GM23338 (cell line): ENCODE measurements around the gene KCTD12. TPM values are rescaled to one million over a fixed set of nuclear protein-coding genes. Genes with fewer than 3 reads are reported as not detected.

ENCODE experiments used
- ATAC-seq: fragments of 200-7000 bp; cut with Tn5 transposase; 3 replicates; pipeline ENCODE4 v1.9.1; 2020
- DNase-seq: peaks from one replicate; pipeline ENCODE4 v3.0.0-alpha.2; 2015; ENCODE audit warnings: low spot score
- H2AFZ ChIP-seq: fragments of 200-600 bp; sonication (generic); 2 replicates; pipeline ENCODE4 v1.8.0; 2016; ENCODE audit warnings: antibody characterized with exemption, mild to moderate bottlenecking, moderate library complexity
- H3F3A ChIP-seq: fragments of 200-600 bp; sonication (generic); replicated peaks from 2 replicates; pipeline ENCODE4 v1.8.0; 2017; ENCODE audit warnings: antibody characterized with exemption, mixed run types, low read depth
- H3K27ac ChIP-seq: fragments of 200-600 bp; sonication (generic); 2 replicates; pipeline ENCODE4 v1.6.1; 2016; ENCODE audit warnings: low read depth
- H3K27me3 ChIP-seq: fragments of 200-600 bp; sonication (generic); 2 replicates; pipeline ENCODE4 v1.8.0; 2016; ENCODE audit warnings: mild to moderate bottlenecking, mixed run types, moderate library complexity; ENCODE audit not compliant: insufficient read depth
- H3K36me3 ChIP-seq: fragments of 200-600 bp; sonication (generic); 2 replicates; pipeline ENCODE4 v1.8.0; 2016; ENCODE audit warnings: mild to moderate bottlenecking; ENCODE audit not compliant: insufficient read depth
- H3K4me1 ChIP-seq: fragments of 200-600 bp; sonication (generic); 2 replicates; pipeline ENCODE4 v1.8.0; 2016; ENCODE audit warnings: mild to moderate bottlenecking, moderate library complexity; ENCODE audit not compliant: insufficient read depth
- H3K4me2 ChIP-seq: fragments of 200-600 bp; sonication (generic); 2 replicates; pipeline ENCODE4 v1.7.1; 2017; ENCODE audit warnings: mixed run types
- H3K4me3 ChIP-seq: fragments of 200-600 bp; sonication (generic); 2 replicates; pipeline ENCODE4 v1.6.1; 2016; ENCODE audit warnings: mixed run types
- H3K79me2 ChIP-seq: fragments of 200-600 bp; sonication (generic); replicated peaks from 2 replicates; pipeline ENCODE4 v1.8.0; 2017; ENCODE audit warnings: mild to moderate bottlenecking; ENCODE audit not compliant: insufficient read depth
- H3K9me2 ChIP-seq: fragments of 200-600 bp; sonication (generic); 2 replicates; pipeline ENCODE4 v1.8.0; 2017; ENCODE audit not compliant: insufficient read depth
- H4K20me1 ChIP-seq: fragments of 200-600 bp; sonication (generic); replicated peaks from 2 replicates; pipeline ENCODE4 v1.8.0; 2017; ENCODE audit warnings: mild to moderate bottlenecking; ENCODE audit not compliant: insufficient read depth
- H3K27ac Mint-ChIP-seq: 2 replicates; pipeline ENCODE4 v1.8.0; 2020; ENCODE audit warnings: inconsistent platforms, mild to moderate bottlenecking, moderate library complexity, mixed read lengths
- H3K27me3 Mint-ChIP-seq: 3 replicates; pipeline ENCODE4 v1.8.0; 2022; ENCODE audit warnings: low read depth, mild to moderate bottlenecking, moderate library complexity, mixed read lengths, inconsistent platforms; ENCODE audit not compliant: insufficient read depth, poor library complexity
- H3K36me3 Mint-ChIP-seq: 3 replicates; pipeline ENCODE4 v1.8.0; 2021; ENCODE audit warnings: low read depth, mild to moderate bottlenecking, inconsistent platforms, moderate library complexity, mixed read lengths
- H3K4me1 Mint-ChIP-seq: 3 replicates; pipeline ENCODE4 v1.8.0; 2020; ENCODE audit warnings: mild to moderate bottlenecking, inconsistent platforms, mixed read lengths
- H3K4me3 Mint-ChIP-seq: 3 replicates; pipeline ENCODE4 v1.8.0; 2021; ENCODE audit warnings: moderate library complexity, mild to moderate bottlenecking, inconsistent platforms, mixed read lengths
- H3K9me3 Mint-ChIP-seq: 3 replicates; pipeline ENCODE4 v1.8.0; 2020; ENCODE audit warnings: moderate library complexity, mild to moderate bottlenecking, inconsistent platforms, mixed read lengths
- CREB1 ChIP-seq: fragments of 250-450 bp; sonication (Bioruptor Pico); IDR thresholded peaks from 2 replicates; pipeline ENCODE4 v1.5.0; 2020; ENCODE audit warnings: low read depth, mild to moderate bottlenecking, moderate library complexity
- EZH2phosphoT487 ChIP-seq: fragments of 200-600 bp; sonication (generic); IDR thresholded peaks from one replicate; pipeline ENCODE4 v1.8.1; 2018; ENCODE audit warnings: antibody characterized with exemption; ENCODE audit not compliant: unreplicated experiment
- JUNB ChIP-seq: IDR thresholded peaks from one replicate; pipeline ENCODE4 v1.6.1; 2016; ENCODE audit warnings: antibody characterized with exemption; ENCODE audit not compliant: unreplicated experiment
- POLR2AphosphoS5 ChIP-seq: IDR thresholded peaks from 2 replicates; pipeline ENCODE4 v1.6.1; 2016; ENCODE audit warnings: antibody characterized with exemption, low read depth
- ZNF114 ChIP-seq: fragments of 250-450 bp; sonication (Bioruptor Pico); IDR thresholded peaks from 2 replicates; pipeline ENCODE4 v1.5.0; 2020; ENCODE audit warnings: mild to moderate bottlenecking, moderate library complexity
- ZNF331 ChIP-seq: fragments of 250-450 bp; sonication (Bioruptor Pico); IDR thresholded peaks from 2 replicates; pipeline ENCODE4 v1.5.0; 2020; ENCODE audit warnings: low read depth, mild to moderate bottlenecking, moderate library complexity
- polyA plus RNA-seq: library from polyadenylated mRNA; unstranded; fragments of >200 nt; fragmentation: Nextera tagmentation; extraction: Ambion mirVana; gene quantifications from 2 replicates; pipeline ENCODE4 v1.2.1, GENCODE V29; 2016
- total RNA-seq: library from RNA; depleted of rRNA; stranded (reverse); fragments of >200 nt; shearing (Covaris generic); gene quantifications from 2 replicates; pipeline ENCODE4 v1.2.3, GENCODE V29; 2014
- TF ChIP-seq, protein P1 (sequence below): IDR thresholded peaks from one replicate; pipeline ENCODE4 v1.6.1; 2018; ENCODE audit warnings: antibody characterized with exemption; ENCODE audit not compliant: unreplicated experiment
- TF ChIP-seq, protein P2 (sequence below): fragments of 250-450 bp; sonication (Bioruptor Pico); IDR thresholded peaks from 2 replicates; pipeline ENCODE4 v1.5.0; 2020; ENCODE audit warnings: mild to moderate bottlenecking, moderate library complexity

KCTD12 gene
- total and polyA plus RNA-seq, 2 experiments from 2014 or later: 3.3 to 12.0 TPM

- Histone ChIP-seq H3K9me2 (no peaks in the 10 kb centered on the region), H4K20me1 (no peaks in the 10 kb centered on the region), H2AFZ (no peak overlapping the region), H3K79me2 (no peaks in the 10 kb centered on the region), H3K4me1 (no peaks in the 10 kb centered on the region), H3K27ac (no peak overlapping the region), H3K4me3 (no peak overlapping the region), H3K4me2 (no peak overlapping the region), H3K27me3 (no peaks in the 10 kb centered on the region), H3K36me3 (no peaks in the 10 kb centered on the region), H3F3A (no peaks in the 10 kb centered on the region)
- DNase-seq (no peak), ATAC-seq (no peak)
- H3K36me3 Mint-ChIP-seq: no peaks in the 10 kb centered on the region
- no peak overlapping the region for H3K27ac Mint-ChIP-seq
- 0 out of 3 replicates have a peak, but pooled peaks cover 4% of the 10 kb centered on the region for H3K4me1 Mint-ChIP-seq
- TF ChIP-seq POLR2AphosphoS5 (no peak), EZH2phosphoT487 (no peak), ZNF114 (CRISPR knock-in tag) (no peak), CREB1 (CRISPR knock-in tag) (no peak), ZNF331 (CRISPR knock-in tag) (no peak), JUNB (no peak)
- TF ChIP-seq, protein P1, sequence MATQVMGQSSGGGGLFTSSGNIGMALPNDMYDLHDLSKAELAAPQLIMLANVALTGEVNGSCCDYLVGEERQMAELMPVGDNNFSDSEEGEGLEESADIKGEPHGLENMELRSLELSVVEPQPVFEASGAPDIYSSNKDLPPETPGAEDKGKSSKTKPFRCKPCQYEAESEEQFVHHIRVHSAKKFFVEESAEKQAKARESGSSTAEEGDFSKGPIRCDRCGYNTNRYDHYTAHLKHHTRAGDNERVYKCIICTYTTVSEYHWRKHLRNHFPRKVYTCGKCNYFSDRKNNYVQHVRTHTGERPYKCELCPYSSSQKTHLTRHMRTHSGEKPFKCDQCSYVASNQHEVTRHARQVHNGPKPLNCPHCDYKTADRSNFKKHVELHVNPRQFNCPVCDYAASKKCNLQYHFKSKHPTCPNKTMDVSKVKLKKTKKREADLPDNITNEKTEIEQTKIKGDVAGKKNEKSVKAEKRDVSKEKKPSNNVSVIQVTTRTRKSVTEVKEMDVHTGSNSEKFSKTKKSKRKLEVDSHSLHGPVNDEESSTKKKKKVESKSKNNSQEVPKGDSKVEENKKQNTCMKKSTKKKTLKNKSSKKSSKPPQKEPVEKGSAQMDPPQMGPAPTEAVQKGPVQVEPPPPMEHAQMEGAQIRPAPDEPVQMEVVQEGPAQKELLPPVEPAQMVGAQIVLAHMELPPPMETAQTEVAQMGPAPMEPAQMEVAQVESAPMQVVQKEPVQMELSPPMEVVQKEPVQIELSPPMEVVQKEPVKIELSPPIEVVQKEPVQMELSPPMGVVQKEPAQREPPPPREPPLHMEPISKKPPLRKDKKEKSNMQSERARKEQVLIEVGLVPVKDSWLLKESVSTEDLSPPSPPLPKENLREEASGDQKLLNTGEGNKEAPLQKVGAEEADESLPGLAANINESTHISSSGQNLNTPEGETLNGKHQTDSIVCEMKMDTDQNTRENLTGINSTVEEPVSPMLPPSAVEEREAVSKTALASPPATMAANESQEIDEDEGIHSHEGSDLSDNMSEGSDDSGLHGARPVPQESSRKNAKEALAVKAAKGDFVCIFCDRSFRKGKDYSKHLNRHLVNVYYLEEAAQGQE: no peak
- TF ChIP-seq, protein P2, sequence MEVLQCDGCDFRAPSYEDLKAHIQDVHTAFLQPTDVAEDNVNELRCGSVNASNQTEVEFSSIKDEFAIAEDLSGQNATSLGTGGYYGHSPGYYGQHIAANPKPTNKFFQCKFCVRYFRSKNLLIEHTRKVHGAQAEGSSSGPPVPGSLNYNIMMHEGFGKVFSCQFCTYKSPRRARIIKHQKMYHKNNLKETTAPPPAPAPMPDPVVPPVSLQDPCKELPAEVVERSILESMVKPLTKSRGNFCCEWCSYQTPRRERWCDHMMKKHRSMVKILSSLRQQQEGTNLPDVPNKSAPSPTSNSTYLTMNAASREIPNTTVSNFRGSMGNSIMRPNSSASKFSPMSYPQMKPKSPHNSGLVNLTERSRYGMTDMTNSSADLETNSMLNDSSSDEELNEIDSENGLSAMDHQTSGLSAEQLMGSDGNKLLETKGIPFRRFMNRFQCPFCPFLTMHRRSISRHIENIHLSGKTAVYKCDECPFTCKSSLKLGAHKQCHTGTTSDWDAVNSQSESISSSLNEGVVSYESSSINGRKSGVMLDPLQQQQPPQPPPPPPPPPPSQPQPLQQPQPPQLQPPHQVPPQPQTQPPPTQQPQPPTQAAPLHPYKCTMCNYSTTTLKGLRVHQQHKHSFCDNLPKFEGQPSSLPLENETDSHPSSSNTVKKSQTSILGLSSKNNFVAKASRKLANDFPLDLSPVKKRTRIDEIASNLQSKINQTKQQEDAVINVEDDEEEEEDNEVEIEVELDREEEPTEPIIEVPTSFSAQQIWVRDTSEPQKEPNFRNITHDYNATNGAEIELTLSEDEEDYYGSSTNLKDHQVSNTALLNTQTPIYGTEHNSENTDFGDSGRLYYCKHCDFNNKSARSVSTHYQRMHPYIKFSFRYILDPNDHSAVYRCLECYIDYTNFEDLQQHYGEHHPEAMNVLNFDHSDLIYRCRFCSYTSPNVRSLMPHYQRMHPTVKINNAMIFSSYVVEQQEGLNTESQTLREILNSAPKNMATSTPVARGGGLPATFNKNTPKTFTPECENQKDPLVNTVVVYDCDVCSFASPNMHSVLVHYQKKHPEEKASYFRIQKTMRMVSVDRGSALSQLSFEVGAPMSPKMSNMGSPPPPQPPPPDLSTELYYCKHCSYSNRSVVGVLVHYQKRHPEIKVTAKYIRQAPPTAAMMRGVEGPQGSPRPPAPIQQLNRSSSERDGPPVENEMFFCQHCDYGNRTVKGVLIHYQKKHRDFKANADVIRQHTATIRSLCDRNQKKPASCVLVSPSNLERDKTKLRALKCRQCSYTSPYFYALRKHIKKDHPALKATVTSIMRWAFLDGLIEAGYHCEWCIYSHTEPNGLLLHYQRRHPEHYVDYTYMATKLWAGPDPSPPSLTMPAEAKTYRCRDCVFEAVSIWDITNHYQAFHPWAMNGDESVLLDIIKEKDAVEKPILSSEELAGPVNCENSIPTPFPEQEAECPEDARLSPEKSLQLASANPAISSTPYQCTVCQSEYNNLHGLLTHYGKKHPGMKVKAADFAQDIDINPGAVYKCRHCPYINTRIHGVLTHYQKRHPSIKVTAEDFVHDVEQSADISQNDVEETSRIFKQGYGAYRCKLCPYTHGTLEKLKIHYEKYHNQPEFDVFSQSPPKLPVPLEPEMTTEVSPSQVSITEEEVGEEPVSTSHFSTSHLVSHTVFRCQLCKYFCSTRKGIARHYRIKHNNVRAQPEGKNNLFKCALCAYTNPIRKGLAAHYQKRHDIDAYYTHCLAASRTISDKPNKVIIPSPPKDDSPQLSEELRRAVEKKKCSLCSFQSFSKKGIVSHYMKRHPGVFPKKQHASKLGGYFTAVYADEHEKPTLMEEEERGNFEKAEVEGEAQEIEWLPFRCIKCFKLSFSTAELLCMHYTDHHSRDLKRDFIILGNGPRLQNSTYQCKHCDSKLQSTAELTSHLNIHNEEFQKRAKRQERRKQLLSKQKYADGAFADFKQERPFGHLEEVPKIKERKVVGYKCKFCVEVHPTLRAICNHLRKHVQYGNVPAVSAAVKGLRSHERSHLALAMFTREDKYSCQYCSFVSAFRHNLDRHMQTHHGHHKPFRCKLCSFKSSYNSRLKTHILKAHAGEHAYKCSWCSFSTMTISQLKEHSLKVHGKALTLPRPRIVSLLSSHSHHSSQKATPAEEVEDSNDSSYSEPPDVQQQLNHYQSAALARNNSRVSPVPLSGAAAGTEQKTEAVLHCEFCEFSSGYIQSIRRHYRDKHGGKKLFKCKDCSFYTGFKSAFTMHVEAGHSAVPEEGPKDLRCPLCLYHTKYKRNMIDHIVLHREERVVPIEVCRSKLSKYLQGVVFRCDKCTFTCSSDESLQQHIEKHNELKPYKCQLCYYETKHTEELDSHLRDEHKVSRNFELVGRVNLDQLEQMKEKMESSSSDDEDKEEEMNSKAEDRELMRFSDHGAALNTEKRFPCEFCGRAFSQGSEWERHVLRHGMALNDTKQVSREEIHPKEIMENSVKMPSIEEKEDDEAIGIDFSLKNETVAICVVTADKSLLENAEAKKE (CRISPR knock-in tag): no peak
- no peaks in the 10 kb centered on the region; the same call in 2 of the 3 replicates for H3K9me3 Mint-ChIP-seq
- H3K4me3 Mint-ChIP-seq: no peak overlapping the region
- H3K27me3 Mint-ChIP-seq: no peaks in the 10 kb centered on the region
These were observed 45.9 kb upstream of the KCTD12 start for GRCh38 chr13:76932076-76932475.
